Measurements from ENCODE around the gene AFAP1. TPM values are rescaled to one million over a fixed set of nuclear protein-coding genes. Genes with fewer than 3 reads are reported as not detected.
A peak's percentile ranks its signal among the peaks of the same experiment; 100 is the strongest.

AFAP1 gene
- total RNA-seq, 1 donor from 2014 or later, result 31.9 TPM

- H3K9me3 Mint-ChIP-seq (ENCODE audit: low read depth), result no peaks in the 10 kb centered on the region
- DNase-seq (ENCODE audit: low spot score, unreplicated experiment), result no peak
- no peaks in the 10 kb centered on the region for H3K36me3 Mint-ChIP-seq (ENCODE audit: insufficient read depth)
- H3K27me3 Mint-ChIP-seq, result no peaks in the 10 kb centered on the region
- peak overlapping the region; percentile 65 for H3K4me3 Mint-ChIP-seq (ENCODE audit: low read depth)
- peak overlapping the region; percentile 80 for H3K27ac Mint-ChIP-seq
- peaks cover 37% of the 10 kb centered on the region for H3K4me1 Mint-ChIP-seq (ENCODE audit: low read depth)
- no peak for TF ChIP-seq CTCF (IDR thresholded peaks at IDR 0.05; ENCODE audit: unreplicated experiment)
Measured at GRCh38 chr4:7941111-7941964, 1.7 kb upstream of the AFAP1 start.

GRCh38 chr4:7938609-7939376, 868 bp downstream of the AFAP1 start:
- DNase-seq (ENCODE audit: low spot score, unreplicated experiment), result peak; percentile 12
- H3K9me3 Mint-ChIP-seq (ENCODE audit: low read depth), result no peaks in the 10 kb centered on the region
- H3K4me1 Mint-ChIP-seq (ENCODE audit: low read depth), result peaks cover 32% of the 10 kb centered on the region
- H3K4me3 Mint-ChIP-seq (ENCODE audit: low read depth), result peak overlapping the region; percentile 74
- no peaks in the 10 kb centered on the region for H3K27me3 Mint-ChIP-seq
- H3K27ac Mint-ChIP-seq, result peak overlapping the region; percentile 61
- no peak for TF ChIP-seq CTCF (IDR thresholded peaks at IDR 0.05; ENCODE audit: unreplicated experiment)
- no peaks in the 10 kb centered on the region for H3K36me3 Mint-ChIP-seq (ENCODE audit: insufficient read depth)

GRCh38 chr4:7938266-7938608, 1.4 kb downstream of the AFAP1 start:
- no peaks in the 10 kb centered on the region for H3K9me3 Mint-ChIP-seq (ENCODE audit: low read depth)
- DNase-seq (ENCODE audit: low spot score, unreplicated experiment), result no peak
- H3K4me1 Mint-ChIP-seq (ENCODE audit: low read depth), result peaks cover 32% of the 10 kb centered on the region
- H3K27ac Mint-ChIP-seq, result peak overlapping the region; percentile 61
- TF ChIP-seq CTCF (IDR thresholded peaks at IDR 0.05; ENCODE audit: unreplicated experiment), result no peak
- peak overlapping the region; percentile 74 for H3K4me3 Mint-ChIP-seq (ENCODE audit: low read depth)
- H3K36me3 Mint-ChIP-seq (ENCODE audit: insufficient read depth), result no peaks in the 10 kb centered on the region
- no peaks in the 10 kb centered on the region for H3K27me3 Mint-ChIP-seq

- Mint-ChIP-seq H3K4me1 (ENCODE audit: low read depth) (peaks cover 29% of the 10 kb centered on the region), H3K27ac (no peak overlapping the region), H3K27me3 (no peaks in the 10 kb centered on the region), H3K4me3 (ENCODE audit: low read depth) (peak overlapping the region; percentile 74), H3K36me3 (ENCODE audit: insufficient read depth) (no peaks in the 10 kb centered on the region), H3K9me3 (ENCODE audit: low read depth) (no peaks in the 10 kb centered on the region)
- DNase-seq (ENCODE audit: low spot score, unreplicated experiment), result no peak
- TF ChIP-seq CTCF (IDR thresholded peaks at IDR 0.05; ENCODE audit: unreplicated experiment), result no peak
Measured at GRCh38 chr4:7937006-7937405, 2.7 kb downstream of the AFAP1 start.

GRCh38 chr4:7933651-7934510, 5.8 kb downstream of the AFAP1 start:
- Mint-ChIP-seq H3K4me3 (ENCODE audit: low read depth) (no peak overlapping the region), H3K27ac (peak overlapping the region; percentile 18), H3K36me3 (ENCODE audit: insufficient read depth) (peaks cover 2% of the 10 kb centered on the region), H3K9me3 (ENCODE audit: low read depth) (no peaks in the 10 kb centered on the region), H3K27me3 (no peaks in the 10 kb centered on the region), H3K4me1 (ENCODE audit: low read depth) (peaks cover 31% of the 10 kb centered on the region)
- DNase-seq (ENCODE audit: low spot score, unreplicated experiment), result no peak
- no peak for TF ChIP-seq CTCF (IDR thresholded peaks at IDR 0.05; ENCODE audit: unreplicated experiment)
